ENCODE data around the gene RUNX1. TPM values are rescaled to one million over a fixed set of nuclear protein-coding genes. Genes with fewer than 3 reads are reported as not detected.

Gene RUNX1
- total and polyA plus RNA-seq, 2 donors (not counting 1 experiment from before 2014, with no cell fraction given): 26.3 to 73.0 TPM

- ATAC-seq (ENCODE audit: low read depth): no peak
- peaks cover 0 to 7% (median 4%) of the 10 kb centered on the region in 4 experiments for H3K27me3 ChIP-seq (replicated peaks in 1 of 4; ENCODE audit: control extremely low read depth in 1 of 4, control insufficient read depth in 3 of 4, insufficient read depth in 4 of 4, low read length in 3 of 4)
- no peaks in the 10 kb centered on the region for H3K36me3 ChIP-seq (replicated peaks in 1 of 2; ENCODE audit: control extremely low read depth in 1 of 2, control insufficient read depth in 1 of 2, extremely low read depth in 1 of 2, insufficient read depth in 2 of 2, low read length in 1 of 2)
- H3K9me3 ChIP-seq (ENCODE audit: control extremely low read depth in 1 of 3, control insufficient read depth in 2 of 3, insufficient read depth in 1 of 3, low read length in 2 of 3): no peaks in the 10 kb centered on the region
- no peak overlapping the region for H3K4me2 ChIP-seq (replicated peaks; ENCODE audit: low read depth, low read length, poor library complexity, severe bottlenecking)
- intact Hi-C loops (cut with micrococcal nuclease): no loop called here
- no peak overlapping the region for H3K9ac ChIP-seq (ENCODE audit: low read length)
- POLR2A ChIA-PET: no interaction called here
- no peak for TF ChIP-seq CTCF (IDR thresholded peaks at IDR 0.05)
- TF ChIP-seq EZH2 (IDR thresholded peaks at IDR 0.05; ENCODE audit: borderline replicate concordance, insufficient read depth, low read depth, low read length, poor library complexity, severe bottlenecking): no peak
- Mint-ChIP-seq H3K9me3 (ENCODE audit: insufficient read depth) (no peaks in the 10 kb centered on the region), H3K4me1 (peaks cover 5% of the 10 kb centered on the region), H3K27me3 (peaks cover 26% of the 10 kb centered on the region), H3K4me3 (no peak overlapping the region), H3K27ac (no peak overlapping the region)
- no peak overlapping the region for H3K27ac ChIP-seq (ENCODE audit: low read length in 2 of 2)
- no peaks in the 10 kb centered on the region for H3K79me2 ChIP-seq (ENCODE audit: control insufficient read depth, insufficient read depth, low read length)
- no peak overlapping the region for H2AFZ ChIP-seq (ENCODE audit: insufficient read depth, low read depth, low read length, poor library complexity, severe bottlenecking)
- no peak overlapping the region for H3K4me3 ChIP-seq (ENCODE audit: control extremely low read depth in 1 of 5, extremely low read depth in 1 of 5, insufficient read depth in 1 of 5, low read depth in 2 of 5, low read length in 4 of 5)
- no peak for DNase-seq
- CTCF ChIA-PET: no interaction called here
- no peaks in the 10 kb centered on the region for H3K4me1 ChIP-seq (ENCODE audit: control insufficient read depth in 2 of 2, insufficient read depth in 2 of 2, low read length in 2 of 2)
- WGBS (ENCODE audit: insufficient coverage): 100% methylated on average over 1 of the region's 3 CpGs
- H4K20me1 ChIP-seq (ENCODE audit: control insufficient read depth, insufficient read depth, low read length, poor library complexity, severe bottlenecking): no peaks in the 10 kb centered on the region
These were observed 12.9 kb upstream of the RUNX1 start for GRCh38 chr21:35062016-35062415.

GRCh38 chr21:35059742-35060141, 10.6 kb upstream of the RUNX1 start:
- peaks cover 15% of the 10 kb centered on the region for H3K27me3 Mint-ChIP-seq
- H3K9ac ChIP-seq (ENCODE audit: low read length): no peak overlapping the region
- H4K20me1 ChIP-seq (ENCODE audit: control insufficient read depth, insufficient read depth, low read length, poor library complexity, severe bottlenecking): no peaks in the 10 kb centered on the region
- POLR2A ChIA-PET: interaction anchor here (0.8 kb wide), 1 partner anchor 13 kb away, joined by 4 read pairs; no protein-coding TSS in a partner anchor
- H3K27ac Mint-ChIP-seq: no peak overlapping the region
- no peak overlapping the region for H2AFZ ChIP-seq (ENCODE audit: insufficient read depth, low read depth, low read length, poor library complexity, severe bottlenecking)
- H3K9me3 ChIP-seq (ENCODE audit: control extremely low read depth in 1 of 3, control insufficient read depth in 2 of 3, insufficient read depth in 1 of 3, low read length in 2 of 3): no peaks in the 10 kb centered on the region
- H3K27ac ChIP-seq (ENCODE audit: low read length in 2 of 2): no peak overlapping the region
- H3K4me1 Mint-ChIP-seq: peaks cover 8% of the 10 kb centered on the region
- H3K36me3 ChIP-seq (replicated peaks in 1 of 2; ENCODE audit: control extremely low read depth in 1 of 2, control insufficient read depth in 1 of 2, extremely low read depth in 1 of 2, insufficient read depth in 2 of 2, low read length in 1 of 2): no peaks in the 10 kb centered on the region
- H3K4me2 ChIP-seq (replicated peaks; ENCODE audit: low read depth, low read length, poor library complexity, severe bottlenecking): no peak overlapping the region
- H3K9me3 Mint-ChIP-seq (ENCODE audit: insufficient read depth): no peaks in the 10 kb centered on the region
- intact Hi-C loops (cut with micrococcal nuclease): no loop called here
- no peak overlapping the region for H3K4me3 Mint-ChIP-seq
- no peaks in the 10 kb centered on the region for H3K4me1 ChIP-seq (ENCODE audit: control insufficient read depth in 2 of 2, insufficient read depth in 2 of 2, low read length in 2 of 2)
- peaks cover 0 to 7% (median 4%) of the 10 kb centered on the region in 4 experiments for H3K27me3 ChIP-seq (replicated peaks in 1 of 4; ENCODE audit: control extremely low read depth in 1 of 4, control insufficient read depth in 3 of 4, insufficient read depth in 4 of 4, low read length in 3 of 4)
- H3K4me3 ChIP-seq (ENCODE audit: control extremely low read depth in 1 of 5, extremely low read depth in 1 of 5, insufficient read depth in 1 of 5, low read depth in 2 of 5, low read length in 4 of 5): no peak overlapping the region
- no peak for TF ChIP-seq EZH2 (IDR thresholded peaks at IDR 0.05; ENCODE audit: borderline replicate concordance, insufficient read depth, low read depth, low read length, poor library complexity, severe bottlenecking)
- no peak for DNase-seq
- ATAC-seq (ENCODE audit: low read depth): no peak
- no CpG with 5 or more reads among the region's 3 CpGs for WGBS (ENCODE audit: insufficient coverage)
- CTCF ChIA-PET: interaction anchor here (0.7 to 0.9 kb wide), 2 partner anchors 11 to 17 kb away, joined by 3 read pairs; no protein-coding TSS in a partner anchor
- H3K79me2 ChIP-seq (ENCODE audit: control insufficient read depth, insufficient read depth, low read length): no peaks in the 10 kb centered on the region

All from B cell (primary cell).